HepG2 (cell line): ENCODE measurements around the gene ASF1B. TPM values are rescaled to one million over a fixed set of nuclear protein-coding genes. Genes with fewer than 3 reads are reported as not detected.

Source experiments
- ATAC-seq: fragments of 200-7000 bp; cut with Tn5 transposase; 3 replicates; pipeline ENCODE4 v1.9.1; 2020; ENCODE audit warnings: mild to moderate bottlenecking, moderate library complexity
- BruUV-seq: library from RNA; stranded (reverse); fragments of 400-500 nt; replicated peaks from 2 replicates; lab custom pipeline; 2021; lab: Mats Ljungman, UMichigan
- CTCF ChIA-PET: fragments of 300-600 bp; formaldehyde crosslinking; extraction: SDS; loops from one replicate; lab custom pipeline; 2021; ENCODE audit warnings: low total read pairs, inconsistent platforms, low intra/inter-chr PET ratio; lab: Yijun Ruan, JAX
- POLR2A ChIA-PET: fragments of 350-600 bp; sonication (Branson Sonifier 250); formaldehyde crosslinking; loops from one replicate; lab custom pipeline; 2020; ENCODE audit warnings: antibody characterized with exemption, inconsistent platforms; lab: Yijun Ruan, JAX
- DNase-seq: peaks from one replicate; pipeline ENCODE4 v3.0.0-alpha.2; 2015; ENCODE audit warnings: low spot score
- FAIRE-seq: peaks from 3 replicates; lab custom pipeline; 2011; peaks lifted over from hg19 to GRCh38; lab: Jason Lieb, UNC
- H2AFZ ChIP-seq: one replicate; pipeline ENCODE4 v1.6.1; 2011; ENCODE audit warnings: low read length, inconsistent platforms
- H3K27ac ChIP-seq: fragments of 300-600 bp; 3 replicates; pipeline ENCODE4 v1.8.0; 2011; ENCODE audit warnings: mixed run types, mild to moderate bottlenecking, mixed read lengths, low read length, inconsistent platforms; ENCODE audit not compliant: insufficient read depth; ENCODE audit errors: extremely low read length
- H3K27me3 ChIP-seq, 2 experiments: fragments of 200-600 bp in 1 of 2; 2 replicates in 1 of 2; 3 replicates in 1 of 2; pipeline versions ENCODE4 v1.6.0 to v1.8.0; 2011; ENCODE audit warnings: low read length in 2 of 2, mild to moderate bottlenecking in 2 of 2, moderate library complexity in 2 of 2, inconsistent platforms in 1 of 2; ENCODE audit not compliant: insufficient read depth in 2 of 2, control insufficient read depth in 1 of 2
- H3K36me3 ChIP-seq, 2 experiments: fragments of 200-600 bp in 1 of 2; replicated peaks in 1 of 2; 2 replicates in 1 of 2; 3 replicates in 1 of 2; pipeline versions ENCODE4 v1.5.1 to v1.8.0; 2011; ENCODE audit warnings: low read length in 2 of 2, inconsistent platforms in 1 of 2; ENCODE audit not compliant: insufficient read depth in 2 of 2, control insufficient read depth in 1 of 2
- H3K4me1 ChIP-seq: 2 replicates; pipeline ENCODE4 v1.5.1; 2012; ENCODE audit warnings: low read length, inconsistent platforms; ENCODE audit not compliant: insufficient read depth
- H3K4me2 ChIP-seq: 2 replicates; pipeline ENCODE4 v1.6.0; 2011; ENCODE audit warnings: low read depth, low read length, inconsistent platforms
- H3K4me3 ChIP-seq, 3 experiments: fragments of 200-600 bp in 1 of 3; sonication (generic), shearing (Covaris generic) in 1 of 3; replicated peaks in 1 of 3; 2 replicates each; pipeline ENCODE4 v1.5.1; 2011 to 2016; ENCODE audit warnings: low read length in 3 of 3, inconsistent platforms in 2 of 3, low read depth in 2 of 3, mild to moderate bottlenecking in 2 of 3, control low read depth in 1 of 3, mixed read lengths in 1 of 3; ENCODE audit not compliant: insufficient read depth in 1 of 3
- H3K79me2 ChIP-seq: one replicate; pipeline ENCODE4 v1.6.1; 2011; ENCODE audit warnings: low read length, inconsistent platforms; ENCODE audit not compliant: insufficient read depth
- H3K9ac ChIP-seq: 2 replicates; pipeline ENCODE4 v1.6.0; 2011; ENCODE audit warnings: mild to moderate bottlenecking, low read depth, low read length, inconsistent platforms; ENCODE audit not compliant: insufficient read depth
- H3K9me3 ChIP-seq: 2 replicates; pipeline ENCODE4 v1.5.1; 2012; ENCODE audit warnings: mild to moderate bottlenecking, low read length
- H4K20me1 ChIP-seq: 2 replicates; pipeline ENCODE4 v1.6.0; 2011; ENCODE audit warnings: inconsistent platforms, mild to moderate bottlenecking, low read length, moderate library complexity; ENCODE audit not compliant: insufficient read depth
- ATM ChIP-seq: fragments of 450-650 bp; IDR thresholded peaks from 2 replicates; pipeline ENCODE4 v1.7.1; 2017; ENCODE audit warnings: mild to moderate bottlenecking, borderline replicate concordance
- GMEB2 ChIP-seq: IDR thresholded peaks from 2 replicates; pipeline ENCODE4 v1.6.1; 2016; ENCODE audit warnings: missing biosample characterization, missing genetic modification reagents, low read depth
- HIVEP1 ChIP-seq: sonication (generic); formaldehyde crosslinking; IDR thresholded peaks from 2 replicates; pipeline ENCODE4 v1.4.0; 2020; ENCODE audit warnings: mild to moderate bottlenecking, missing genetic modification reagents
- KDM4B ChIP-seq: sonication (generic); formaldehyde crosslinking; IDR thresholded peaks from 2 replicates; pipeline ENCODE4 v1.4.0; 2020; ENCODE audit warnings: missing genetic modification reagents
- RELA ChIP-seq: sonication (generic); formaldehyde crosslinking; IDR thresholded peaks from 2 replicates; pipeline ENCODE4 v1.4.0; 2020; ENCODE audit warnings: missing genetic modification reagents
- TAF15 ChIP-seq: fragments of 200-400 bp; formaldehyde crosslinking; IDR thresholded peaks from one replicate; pipeline ENCODE4 v1.6.1; 2018; ENCODE audit warnings: mild to moderate bottlenecking, low read depth, low read length; ENCODE audit not compliant: poor library complexity, severe bottlenecking
- ZBTB25 ChIP-seq: IDR thresholded peaks from 2 replicates; pipeline ENCODE4 v1.6.1; 2018; ENCODE audit warnings: missing genetic modification reagents
- ZNF629 ChIP-seq: sonication (generic); formaldehyde crosslinking; conservative IDR thresholded peaks from 2 replicates; pipeline ENCODE4 v1.5.0; 2020; ENCODE audit warnings: missing genetic modification reagents
- ZNF7 ChIP-seq: IDR thresholded peaks from 2 replicates; pipeline ENCODE4 v1.6.1; 2016; ENCODE audit warnings: missing biosample characterization, missing genetic modification reagents
- WGBS: methylation state at CpG from one replicate; pipeline ENCODE4 v1.1.6; 2017; ENCODE audit warnings: low lambda C conversion rate; 5-methylcytosine and 5-hydroxymethylcytosine counted together
- in situ Hi-C: cut with HindIII; loops from 2 replicates; pipeline ENCODE4 v1.10.0; 2017; ENCODE audit warnings: low pct_unique_long_range_greater_than_20kb; ENCODE audit not compliant: extremely low pct_ligation_motif_present
- intact Hi-C: fragments of 100-400 bp; cut with micrococcal nuclease; formaldehyde crosslinking; loops from one replicate; pipeline ENCODE4 v1.10.0; 2022; ENCODE audit not compliant: unreplicated experiment
- polyA plus RNA-seq, 8 experiments: library from polyadenylated mRNA; depleted of rRNA in 3 of 8; stranded (reverse) in 7 of 8; unstranded in 1 of 8; fragments of >200 nt; fragmentation: Illumina TruSeq in 4 of 8; extraction: Trizol in 4 of 8; gene quantifications; 2 replicates each; pipeline versions ENCODE4 v1.2.1 to v1.2.3, GENCODE V29; 2011 to 2016; ENCODE audit warnings: low read depth in 4 of 8, missing spikeins in 1 of 8, mixed read lengths in 1 of 8; ENCODE audit not compliant: insufficient read depth in 1 of 8
- total RNA-seq, 5 experiments: library from RNA; depleted of rRNA; stranded (reverse); fragments of >200 nt; fragmentation: Illumina TruSeq; extraction: Trizol; gene quantifications; 2 replicates each; pipeline ENCODE4 v1.2.3, GENCODE V29; 2016; ENCODE audit warnings: low read depth in 1 of 5

ASF1B gene
- total and polyA plus RNA-seq, 2 of the 13 experiments (the other 11 are each of a cell fraction or from before 2014, with no cell fraction given) = 18.2 to 24.8 TPM

GRCh38 chr19:14177496-14178074, 41.2 kb upstream of the ASF1B start:
- H3K36me3 ChIP-seq = no peaks in the 10 kb centered on the region

More at GRCh38 chr19:14177496-14178074, 41.2 kb upstream of the ASF1B start:
- Histone ChIP-seq H3K27me3 (peaks cover 0 to 2% of the 10 kb centered on the region in 2 experiments; a peak in 1 of 5 replicates), H3K9ac (no peak overlapping the region), H4K20me1 (no peaks in the 10 kb centered on the region), H2AFZ (no peak overlapping the region), H3K4me3 (no peak overlapping the region), H3K9me3 (no peaks in the 10 kb centered on the region), H3K4me1 (peaks cover 15% of the 10 kb centered on the region), H3K79me2 (no peaks in the 10 kb centered on the region), H3K27ac (no peak overlapping the region), H3K4me2 (no peak overlapping the region)
- intact Hi-C loops (no loop called here), in situ Hi-C loops (no loop called here)
- no peak for TF ChIP-seq ATM
- no peak for TF ChIP-seq GMEB2 (CRISPR knock-in tag)
- TF ChIP-seq KDM4B (CRISPR knock-in tag) = no peak
- TF ChIP-seq HIVEP1 (CRISPR knock-in tag) = no peak
- peak; percentile 87 for TF ChIP-seq ZNF629 (CRISPR knock-in tag)
- TF ChIP-seq RELA (CRISPR knock-in tag) = no peak
- TF ChIP-seq TAF15 = no peak
- TF ChIP-seq ZNF7 (CRISPR knock-in tag) = peak; percentile 60; the same call in 1 of the 2 replicates
- TF ChIP-seq ZBTB25 (CRISPR knock-in tag) = no peak
- ChIA-PET POLR2A (no interaction called here), CTCF (no interaction called here)
- no TSS peak for BruUV-seq
- DNase-seq = no peak
- WGBS = 93% methylated on average over 21 of the region's 23 CpGs
- no peak for ATAC-seq
- FAIRE-seq = no peak
